ENCODE data around the gene ZNF628. TPM values are rescaled to one million over a fixed set of nuclear protein-coding genes. Genes with fewer than 3 reads are reported as not detected.
A peak's percentile ranks its signal among the peaks of the same experiment; 100 is the strongest.

The ZNF628 gene
- total RNA-seq, 4 donors from 2014 or later, result 2.1 to 12.0 (median 6.5) TPM

DNA sequence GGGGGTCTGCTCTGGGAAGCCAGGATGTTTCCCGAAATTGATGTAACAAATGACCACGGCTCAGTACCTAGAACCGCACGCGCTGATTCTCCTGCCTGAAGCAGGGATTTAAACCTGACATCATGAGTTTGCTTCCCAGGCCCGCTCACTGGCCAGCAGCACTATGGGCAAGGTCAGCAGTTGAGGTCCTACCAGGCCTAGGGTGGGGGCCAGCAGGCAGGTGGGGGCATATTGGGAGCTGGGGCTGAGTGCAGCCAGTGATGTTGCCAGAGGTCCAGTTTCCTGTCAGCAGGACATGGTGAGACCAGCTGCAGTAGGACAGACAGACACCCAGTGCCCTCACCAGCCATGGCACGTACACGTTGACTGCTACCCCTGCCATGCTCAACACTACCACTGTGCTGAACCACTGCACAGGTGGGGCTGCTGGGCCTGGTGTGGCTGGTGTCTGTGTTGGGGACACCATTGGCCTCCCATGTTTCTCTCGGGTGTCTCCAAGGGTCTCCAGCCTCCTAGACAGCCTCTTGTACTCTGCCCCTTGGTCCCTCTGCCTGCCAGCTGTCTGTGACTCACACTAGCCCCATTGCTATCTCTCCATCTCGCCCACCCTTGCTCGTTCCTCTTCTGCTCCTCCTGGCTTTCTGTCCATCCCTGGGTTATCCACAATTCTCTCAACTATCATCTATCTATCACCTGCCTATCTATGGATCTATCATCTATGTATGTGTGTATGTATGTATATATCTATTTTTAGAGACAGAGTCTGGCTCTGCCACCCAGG is 10.8 kb upstream of the ZNF628 start:
- WGBS, 2 donors, result 80 to 87% methylated on average over 7 to 11 of the region's 11 CpGs
- TF ChIP-seq POLR2A (IDR thresholded peaks at IDR 0.05), result no peak
- TF ChIP-seq, protein P1, sequence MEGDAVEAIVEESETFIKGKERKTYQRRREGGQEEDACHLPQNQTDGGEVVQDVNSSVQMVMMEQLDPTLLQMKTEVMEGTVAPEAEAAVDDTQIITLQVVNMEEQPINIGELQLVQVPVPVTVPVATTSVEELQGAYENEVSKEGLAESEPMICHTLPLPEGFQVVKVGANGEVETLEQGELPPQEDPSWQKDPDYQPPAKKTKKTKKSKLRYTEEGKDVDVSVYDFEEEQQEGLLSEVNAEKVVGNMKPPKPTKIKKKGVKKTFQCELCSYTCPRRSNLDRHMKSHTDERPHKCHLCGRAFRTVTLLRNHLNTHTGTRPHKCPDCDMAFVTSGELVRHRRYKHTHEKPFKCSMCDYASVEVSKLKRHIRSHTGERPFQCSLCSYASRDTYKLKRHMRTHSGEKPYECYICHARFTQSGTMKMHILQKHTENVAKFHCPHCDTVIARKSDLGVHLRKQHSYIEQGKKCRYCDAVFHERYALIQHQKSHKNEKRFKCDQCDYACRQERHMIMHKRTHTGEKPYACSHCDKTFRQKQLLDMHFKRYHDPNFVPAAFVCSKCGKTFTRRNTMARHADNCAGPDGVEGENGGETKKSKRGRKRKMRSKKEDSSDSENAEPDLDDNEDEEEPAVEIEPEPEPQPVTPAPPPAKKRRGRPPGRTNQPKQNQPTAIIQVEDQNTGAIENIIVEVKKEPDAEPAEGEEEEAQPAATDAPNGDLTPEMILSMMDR (IDR thresholded peaks at IDR 0.05), result no peak
- no peak overlapping the region for H3K4me3 ChIP-seq (replicated peaks in 1 of 3)
- no peaks in the 10 kb centered on the region for H3K9me3 ChIP-seq
- H3K27ac ChIP-seq, result no peak overlapping the region
- no peaks in the 10 kb centered on the region for H3K36me3 ChIP-seq
- DNase-seq, result no peak
- intact Hi-C loops (cut with DNase I), result no loop called here
- peaks cover 0 to 14% of the 10 kb centered on the region in 2 donors for H3K4me1 ChIP-seq
- H3K27me3 ChIP-seq, result no peaks in the 10 kb centered on the region

DNA sequence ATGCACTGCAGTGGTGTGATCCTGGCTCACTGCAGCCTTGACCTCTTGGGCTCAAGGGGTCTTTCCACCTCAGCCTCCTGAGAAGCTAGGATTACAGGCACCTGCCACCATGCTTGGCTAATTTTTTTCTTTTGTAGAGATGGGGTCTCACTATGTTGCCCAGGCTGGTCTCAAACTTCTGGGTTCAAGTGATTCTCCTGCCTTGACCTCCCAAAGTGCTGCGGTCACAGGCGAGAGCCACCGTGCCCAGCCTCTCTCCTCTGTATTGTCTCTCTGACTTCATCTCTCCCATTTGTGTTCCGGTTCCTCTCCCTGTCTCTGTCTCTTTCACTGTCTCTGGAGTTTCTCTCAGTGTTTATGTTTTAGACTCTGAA is 10.2 kb upstream of the ZNF628 start:
- 73 to 90% methylated on average over 4 of the region's 4 CpGs for WGBS, 2 donors
- no peak for DNase-seq
- Histone ChIP-seq H3K36me3 (no peaks in the 10 kb centered on the region), H3K27ac (no peak overlapping the region), H3K27me3 (no peaks in the 10 kb centered on the region), H3K4me3 (replicated peaks in 1 of 3) (no peak overlapping the region), H3K9me3 (no peaks in the 10 kb centered on the region), H3K4me1 (peaks cover 0 to 8% of the 10 kb centered on the region in 2 donors)
- intact Hi-C loops (cut with DNase I), result no loop called here
- TF ChIP-seq POLR2A (IDR thresholded peaks at IDR 0.05), result no peak
- TF ChIP-seq, protein P1 (IDR thresholded peaks at IDR 0.05), result no peak

DNA sequence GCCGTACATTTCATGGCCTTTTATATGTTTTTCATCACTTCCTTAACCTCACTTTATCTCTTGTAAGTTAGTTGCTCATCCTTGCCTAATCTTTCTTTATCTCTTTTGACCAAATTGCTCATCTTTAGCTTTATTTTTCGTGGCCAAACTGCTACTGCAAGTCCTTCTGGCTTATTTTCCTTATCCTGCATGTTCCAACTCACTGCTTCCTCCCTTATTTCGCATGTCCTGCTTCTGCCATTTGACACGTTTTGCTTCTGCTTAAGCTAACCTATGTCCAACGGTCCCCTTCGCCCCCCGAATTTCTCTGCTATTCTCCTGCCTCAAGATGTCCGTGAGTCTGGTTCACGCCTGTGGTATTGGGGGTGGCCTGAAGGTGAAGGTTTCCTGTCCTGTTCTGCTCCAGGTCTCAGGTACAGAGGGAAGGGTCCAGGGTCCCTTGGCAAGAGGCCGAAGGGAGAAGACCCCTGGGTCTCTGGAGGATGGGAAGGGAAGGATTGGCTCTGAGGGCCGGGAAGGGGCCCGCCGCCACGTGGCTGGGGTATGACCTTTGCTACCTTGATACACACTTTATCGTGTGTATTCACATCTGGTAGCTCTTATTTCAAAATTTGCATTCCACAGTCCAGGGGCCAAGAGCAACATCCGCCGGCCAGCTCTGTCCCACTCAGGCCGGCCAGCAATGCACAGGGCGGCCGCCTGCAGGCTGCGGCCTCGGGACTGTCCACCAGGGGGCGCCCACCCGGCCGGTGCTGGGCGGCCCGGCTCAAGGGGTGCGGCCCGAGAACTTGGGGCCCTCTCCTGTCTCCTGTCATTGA is 9.0 kb upstream of the ZNF628 start:
- DNase-seq, result peak; percentile 61 to 62
- WGBS, 2 donors, result 38 to 53% methylated on average over 15 to 25 of the region's 29 CpGs

DNA sequence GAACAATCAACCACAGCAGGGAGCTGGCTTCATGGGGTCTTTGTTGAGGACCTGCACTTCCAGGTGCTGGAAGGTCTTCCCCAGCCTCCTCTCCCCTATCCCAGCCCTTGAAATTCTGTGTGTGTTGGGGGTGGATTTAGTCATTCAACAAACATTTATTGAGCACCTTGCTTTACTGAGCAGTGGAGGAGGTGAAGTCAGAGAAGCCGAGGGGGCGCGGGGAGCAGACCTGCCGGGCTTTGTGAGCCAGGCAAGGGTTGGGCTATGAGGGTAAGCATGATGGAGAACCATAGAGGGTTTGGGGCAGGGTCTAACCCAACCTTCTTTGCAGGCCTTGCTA is 8.4 kb upstream of the ZNF628 start:
- no peak overlapping the region for H3K27ac ChIP-seq
- DNase-seq, result no peak
- no peaks in the 10 kb centered on the region for H3K9me3 ChIP-seq
- intact Hi-C loops (cut with DNase I), result no loop called here
- no peaks in the 10 kb centered on the region for H3K27me3 ChIP-seq
- 15 to 34% methylated on average over 4 of the region's 4 CpGs for WGBS, 2 donors
- no peaks in the 10 kb centered on the region for H3K36me3 ChIP-seq
- peaks cover 0 to 7% of the 10 kb centered on the region in 2 donors for H3K4me1 ChIP-seq
- no peak for TF ChIP-seq POLR2A (IDR thresholded peaks at IDR 0.05)
- TF ChIP-seq, protein P1 (IDR thresholded peaks at IDR 0.05), result peak in 1 of 6 experiments; percentile 46
- H3K4me3 ChIP-seq (replicated peaks in 1 of 3), result no peak overlapping the region

More for the DNA sequence above, 9.0 kb upstream of the ZNF628 start:
- H3K36me3 ChIP-seq, result no peaks in the 10 kb centered on the region
- intact Hi-C loops (cut with DNase I), result no loop called here
- H3K27ac ChIP-seq, result no peak overlapping the region
- no peaks in the 10 kb centered on the region for H3K9me3 ChIP-seq
- peaks cover 0 to 7% of the 10 kb centered on the region in 2 donors for H3K4me1 ChIP-seq
- H3K27me3 ChIP-seq, result no peaks in the 10 kb centered on the region
- H3K4me3 ChIP-seq (replicated peaks in 1 of 3), result no peak overlapping the region
- TF ChIP-seq, protein P1 (IDR thresholded peaks at IDR 0.05), result peak; percentile 70 to 100 (median 94)
- no peak for TF ChIP-seq POLR2A (IDR thresholded peaks at IDR 0.05)

DNA sequence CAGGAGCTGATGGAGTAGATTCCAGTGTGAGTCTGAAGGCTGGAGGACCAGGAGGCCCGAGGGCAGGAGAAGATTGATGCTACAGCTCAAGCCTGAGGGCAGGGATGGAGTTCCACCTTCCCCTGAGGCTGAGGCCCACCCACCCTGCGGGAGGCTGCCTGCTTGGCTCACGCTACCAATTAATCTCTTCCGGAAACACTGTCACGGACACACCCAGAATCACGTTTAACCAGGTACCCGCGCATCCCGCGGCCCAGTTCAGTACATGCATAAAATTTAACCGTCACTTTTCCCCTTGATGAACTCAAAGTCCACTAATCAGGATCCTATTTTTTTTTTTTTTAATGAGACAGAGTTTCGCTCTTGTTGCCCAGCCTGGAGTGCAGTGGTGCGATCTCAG is 5.2 kb upstream of the ZNF628 start:
- DNase-seq, result no peak
- Histone ChIP-seq H3K27ac (no peak overlapping the region), H3K9me3 (no peaks in the 10 kb centered on the region), H3K4me1 (peaks cover 17 to 34% of the 10 kb centered on the region in 2 donors), H3K27me3 (no peaks in the 10 kb centered on the region), H3K4me3 (replicated peaks in 1 of 3) (no peak overlapping the region), H3K36me3 (no peaks in the 10 kb centered on the region)
- intact Hi-C loops (cut with DNase I), result loop anchor here (5.0 kb wide), 1 partner anchor 161 kb away; no protein-coding TSS in a partner anchor
- 84 to 86% methylated on average over 13 of the region's 13 CpGs for WGBS, 2 donors
- TF ChIP-seq, protein P1 (IDR thresholded peaks at IDR 0.05), result no peak
- TF ChIP-seq POLR2A (IDR thresholded peaks at IDR 0.05), result no peak
